Peyer's patch (tissue), 4 donors: ENCODE measurements around the gene MAN2A1. TPM values are rescaled to one million over a fixed set of nuclear protein-coding genes. Genes with fewer than 3 reads are reported as not detected.

Experiments
- DNase-seq, 3 donors: peaks; one replicate each; pipeline ENCODE4 v3.0.0-alpha.2; 2017 to 2019
- H3K27ac ChIP-seq, 4 donors: fragments of 200-600 bp; sonication (generic); one replicate each; pipeline ENCODE4 v1.5.1; 2016 to 2019
- H3K27me3 ChIP-seq, 2 donors: fragments of 200-600 bp; sonication (generic); one replicate each; pipeline ENCODE4 v1.5.1; 2019
- H3K36me3 ChIP-seq, 3 donors: fragments of 200-600 bp; sonication (generic); one replicate each; pipeline ENCODE4 v1.5.1; 2016 to 2019
- H3K4me1 ChIP-seq, 4 donors: fragments of 200-600 bp; sonication (generic); one replicate each; pipeline ENCODE4 v1.5.1; 2016 to 2019
- H3K4me3 ChIP-seq, 4 donors: fragments of 200-600 bp; sonication (generic); 1 replicate in 3 of 4; 2 replicates in 1 of 4; pipeline ENCODE4 v1.5.1; 2016 to 2019; ENCODE audit warnings: mild to moderate bottlenecking in 1 of 4
- H3K9me3 ChIP-seq, 4 donors: fragments of 200-600 bp; sonication (generic); one replicate each; pipeline ENCODE4 v1.5.1; 2016 to 2019; ENCODE audit warnings: mild to moderate bottlenecking in 1 of 4
- POLR2A ChIP-seq, 2 donors: fragments of 450-650 bp; IDR thresholded peaks; one replicate each; pipeline ENCODE4 v1.5.1; 2017; ENCODE audit warnings: antibody characterized with exemption in 2 of 2, mild to moderate bottlenecking in 2 of 2, moderate library complexity in 2 of 2
- total RNA-seq, 4 donors: library from RNA; depleted of rRNA; stranded (reverse); fragments of >200 nt; gene quantifications; one replicate each; pipeline ENCODE4 v1.1.0, GENCODE V29; 2016
- TF ChIP-seq, protein P1 (sequence below), 6 experiments: fragments of 450-650 bp in 4 of 6; fragments of 200-600 bp in 2 of 6; sonication (generic) in 1 of 6; IDR thresholded peaks; one replicate each; pipeline ENCODE4 v1.5.1; 2017 to 2019; ENCODE audit warnings: antibody characterized with exemption in 6 of 6, mild to moderate bottlenecking in 3 of 6, moderate library complexity in 1 of 6

The MAN2A1 gene
- total RNA-seq, 4 donors from 2014 or later: 52.8 to 112 (median 95.3) TPM

DNA sequence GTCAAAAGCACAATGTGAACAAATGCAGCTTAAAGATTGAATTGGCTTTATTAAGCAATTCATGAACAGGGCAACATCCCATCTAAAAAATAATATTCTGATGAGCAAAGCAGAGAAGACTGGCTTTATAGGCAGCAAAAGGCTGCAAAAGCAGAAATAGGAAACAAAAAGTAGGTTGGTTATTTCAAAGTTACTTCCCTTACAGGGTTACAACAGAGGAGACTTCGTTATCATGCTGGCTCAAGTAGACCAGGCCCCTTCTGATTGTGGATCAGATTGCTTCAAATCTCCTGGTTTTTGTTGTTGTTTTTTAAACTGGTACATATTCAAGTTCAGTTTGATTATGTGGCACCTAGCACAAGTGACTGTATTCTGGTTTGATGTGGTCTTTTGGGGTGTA lies 73.1 kb downstream of the MAN2A1 start:
- no peak for TF ChIP-seq POLR2A (IDR thresholded peaks at IDR 0.05)
- TF ChIP-seq, protein P1, sequence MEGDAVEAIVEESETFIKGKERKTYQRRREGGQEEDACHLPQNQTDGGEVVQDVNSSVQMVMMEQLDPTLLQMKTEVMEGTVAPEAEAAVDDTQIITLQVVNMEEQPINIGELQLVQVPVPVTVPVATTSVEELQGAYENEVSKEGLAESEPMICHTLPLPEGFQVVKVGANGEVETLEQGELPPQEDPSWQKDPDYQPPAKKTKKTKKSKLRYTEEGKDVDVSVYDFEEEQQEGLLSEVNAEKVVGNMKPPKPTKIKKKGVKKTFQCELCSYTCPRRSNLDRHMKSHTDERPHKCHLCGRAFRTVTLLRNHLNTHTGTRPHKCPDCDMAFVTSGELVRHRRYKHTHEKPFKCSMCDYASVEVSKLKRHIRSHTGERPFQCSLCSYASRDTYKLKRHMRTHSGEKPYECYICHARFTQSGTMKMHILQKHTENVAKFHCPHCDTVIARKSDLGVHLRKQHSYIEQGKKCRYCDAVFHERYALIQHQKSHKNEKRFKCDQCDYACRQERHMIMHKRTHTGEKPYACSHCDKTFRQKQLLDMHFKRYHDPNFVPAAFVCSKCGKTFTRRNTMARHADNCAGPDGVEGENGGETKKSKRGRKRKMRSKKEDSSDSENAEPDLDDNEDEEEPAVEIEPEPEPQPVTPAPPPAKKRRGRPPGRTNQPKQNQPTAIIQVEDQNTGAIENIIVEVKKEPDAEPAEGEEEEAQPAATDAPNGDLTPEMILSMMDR (IDR thresholded peaks at IDR 0.05): no peak
- no peak for DNase-seq
- Histone ChIP-seq H3K4me3 (no peak overlapping the region), H3K4me1 (peaks cover 0 to 8% (median 3%) of the 10 kb centered on the region in 4 donors), H3K36me3 (peaks cover 0 to 21% (median 0%) of the 10 kb centered on the region in 3 donors), H3K27ac (no peak overlapping the region), H3K9me3 (no peaks in the 10 kb centered on the region), H3K27me3 (no peaks in the 10 kb centered on the region)

DNA sequence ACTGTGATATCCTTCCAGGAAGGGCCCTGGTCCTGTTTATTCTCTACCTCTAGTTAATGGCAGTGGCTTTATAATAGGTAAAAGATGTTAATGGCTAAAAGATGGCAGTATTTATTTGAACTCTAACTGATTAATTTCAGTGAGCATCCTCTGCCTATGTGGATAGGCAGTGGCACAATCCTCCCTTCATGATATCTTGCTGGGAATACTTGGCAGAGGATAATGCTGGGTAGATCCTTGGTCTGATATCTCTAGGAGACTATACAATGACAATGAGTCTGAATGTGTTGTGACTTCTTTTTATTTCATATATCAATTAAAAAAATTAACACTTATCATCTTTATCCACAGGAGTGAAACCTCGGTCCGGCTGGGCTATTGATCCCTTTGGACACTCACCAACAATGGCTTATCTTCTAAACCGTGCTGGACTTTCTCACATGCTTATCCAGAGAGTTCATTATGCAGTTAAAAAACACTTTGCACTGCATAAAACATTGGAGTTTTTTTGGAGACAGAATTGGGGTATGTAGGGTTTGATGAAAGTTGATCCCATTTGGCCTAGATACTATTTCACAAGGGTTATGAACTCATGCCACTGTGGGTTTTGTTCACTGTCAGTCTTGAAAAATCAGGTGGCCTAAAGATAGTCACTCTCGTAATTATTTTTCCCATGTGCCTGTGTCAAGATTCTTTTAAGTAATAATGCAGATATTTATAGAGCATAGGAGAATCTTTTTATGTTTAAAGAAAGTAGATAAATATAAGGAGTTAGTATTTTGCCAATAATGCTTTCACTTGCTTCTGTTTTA lies 77.7 kb downstream of the MAN2A1 start:
- Histone ChIP-seq H3K4me3 (no peak overlapping the region), H3K36me3 (peaks cover 0 to 44% (median 0%) of the 10 kb centered on the region in 3 donors), H3K27ac (no peak overlapping the region), H3K4me1 (no peaks in the 10 kb centered on the region), H3K27me3 (no peaks in the 10 kb centered on the region), H3K9me3 (no peaks in the 10 kb centered on the region)
- no peak for TF ChIP-seq POLR2A (IDR thresholded peaks at IDR 0.05)
- TF ChIP-seq, protein P1 (IDR thresholded peaks at IDR 0.05): no peak
- no peak for DNase-seq

DNA sequence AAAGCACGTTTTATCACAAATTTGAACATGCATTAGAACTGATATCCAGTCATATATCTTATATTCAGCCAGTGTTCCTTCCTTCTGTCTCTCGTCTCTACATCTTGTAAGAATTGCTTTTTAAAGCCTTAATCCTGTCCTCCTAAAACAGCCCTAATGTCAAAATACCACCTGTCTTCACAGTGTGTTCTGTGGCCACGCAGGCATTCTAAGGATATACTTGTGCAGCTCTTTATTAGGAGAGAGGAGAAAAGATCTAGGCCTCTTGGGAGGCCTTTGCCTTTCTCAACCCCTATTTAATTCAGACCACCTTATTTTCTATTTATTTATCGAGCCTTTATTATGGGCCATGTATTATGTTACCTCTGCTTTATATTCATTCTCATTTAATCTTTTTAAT lies 78.3 kb downstream of the MAN2A1 start:
- no peak for DNase-seq

GRCh38 chr5:109769597-109770291 lies 80.0 kb downstream of the MAN2A1 start:
- Histone ChIP-seq H3K36me3 (peaks cover 0 to 39% (median 0%) of the 10 kb centered on the region in 3 donors), H3K4me3 (no peak overlapping the region), H3K27me3 (no peaks in the 10 kb centered on the region), H3K9me3 (no peaks in the 10 kb centered on the region), H3K4me1 (no peaks in the 10 kb centered on the region), H3K27ac (no peak overlapping the region)
- TF ChIP-seq, protein P1 (IDR thresholded peaks at IDR 0.05): no peak
- TF ChIP-seq POLR2A (IDR thresholded peaks at IDR 0.05): no peak
- no peak for DNase-seq

More for the DNA sequence above, 78.3 kb downstream of the MAN2A1 start:
- Histone ChIP-seq H3K9me3 (no peaks in the 10 kb centered on the region), H3K27ac (no peak overlapping the region), H3K4me1 (no peaks in the 10 kb centered on the region), H3K36me3 (peaks cover 0 to 44% (median 0%) of the 10 kb centered on the region in 3 donors), H3K4me3 (no peak overlapping the region), H3K27me3 (no peaks in the 10 kb centered on the region)
- TF ChIP-seq POLR2A (IDR thresholded peaks at IDR 0.05): no peak
- TF ChIP-seq, protein P1 (IDR thresholded peaks at IDR 0.05): no peak

DNA sequence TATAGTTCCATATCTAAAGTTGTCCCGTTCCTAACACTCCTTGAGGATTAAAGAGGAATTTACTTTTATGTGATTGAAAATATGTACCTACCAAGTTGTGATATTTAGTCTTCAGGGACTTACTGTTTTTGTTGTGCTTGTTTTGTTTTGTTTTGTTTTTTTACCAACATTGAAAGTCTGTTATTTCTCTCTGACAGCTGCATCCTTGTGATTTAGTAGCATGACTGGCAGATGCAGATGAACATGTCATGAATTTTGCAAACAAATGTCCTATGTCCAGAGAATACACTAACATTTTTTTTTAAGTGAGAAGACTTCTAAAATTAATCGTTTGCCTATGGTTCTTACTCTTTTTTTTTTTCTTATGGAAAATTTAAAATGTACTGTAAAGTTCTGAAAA lies 85.4 kb downstream of the MAN2A1 start:
- Histone ChIP-seq H3K27ac (no peak overlapping the region), H3K36me3 (peaks cover 0 to 24% (median 0%) of the 10 kb centered on the region in 3 donors), H3K4me1 (no peaks in the 10 kb centered on the region), H3K27me3 (no peaks in the 10 kb centered on the region), H3K4me3 (no peak overlapping the region), H3K9me3 (no peaks in the 10 kb centered on the region)
- no peak for DNase-seq
- TF ChIP-seq POLR2A (IDR thresholded peaks at IDR 0.05): no peak
- TF ChIP-seq, protein P1 (IDR thresholded peaks at IDR 0.05): no peak
